Stomach (tissue), 9 donors: ENCODE results near the gene ACAD11. TPM values are rescaled to one million over a fixed set of nuclear protein-coding genes. Genes with fewer than 3 reads are reported as not detected.

Experiments used
- DNase-seq, 2 donors: peaks; one replicate each; pipeline versions ENCODE4 v3.0.0 to v3.0.0-alpha.2; 2013 to 2019
- H3K27ac ChIP-seq, 5 donors: fragments of 200-600 bp in 4 of 5; sonication (generic) in 4 of 5; one replicate each; pipeline ENCODE4 v1.5.1; 2013 to 2019; ENCODE audit warnings: mild to moderate bottlenecking in 1 of 5, moderate library complexity in 1 of 5
- H3K27me3 ChIP-seq, 3 donors: fragments of 200-600 bp; sonication (generic); one replicate each; pipeline ENCODE4 v1.5.1; 2017 to 2019; ENCODE audit warnings: mixed run types in 1 of 3
- H3K36me3 ChIP-seq, 4 donors: fragments of 200-600 bp; sonication (generic); 1 replicate in 3 of 4; 2 replicates in 1 of 4; pipeline ENCODE4 v1.5.1; 2016 to 2019
- H3K4me1 ChIP-seq, 4 donors: fragments of 200-600 bp; sonication (generic); one replicate each; pipeline ENCODE4 v1.5.1; 2016 to 2019
- H3K4me3 ChIP-seq, 4 donors: fragments of 200-600 bp; sonication (generic) in 3 of 4; one replicate each; pipeline ENCODE4 v1.5.1; 2016 to 2019; ENCODE audit warnings: mild to moderate bottlenecking in 1 of 4
- H3K9me3 ChIP-seq, 4 donors: fragments of 200-600 bp; sonication (generic); one replicate each; pipeline ENCODE4 v1.5.1; 2016 to 2019
- EP300 ChIP-seq: sonication (generic); formaldehyde crosslinking; IDR thresholded peaks from one replicate; pipeline ENCODE4 v1.6.1; 2017; ENCODE audit warnings: antibody characterized with exemption
- POLR2A ChIP-seq, 4 donors: fragments of 450-650 bp; IDR thresholded peaks; one replicate each; pipeline ENCODE4 v1.6.1; 2016; ENCODE audit warnings: antibody characterized with exemption in 4 of 4, control low read depth in 2 of 4, mild to moderate bottlenecking in 1 of 4, moderate library complexity in 1 of 4
- POLR2AphosphoS5 ChIP-seq, 3 donors: sonication (generic); formaldehyde crosslinking; IDR thresholded peaks; one replicate each; pipeline ENCODE4 v1.6.1; 2016; ENCODE audit warnings: antibody characterized with exemption in 3 of 3
- WGBS, 5 donors: extraction: QIAGEN DNeasy Blood & Tissue Kit in 3 of 5; methylation state at CpG; one replicate each; pipeline versions ENCODE4 v1.1.5 to v1.1.7; 2013 to 2018; 5-methylcytosine and 5-hydroxymethylcytosine counted together
- intact Hi-C: fragments of 100-400 bp; cut with DNase I; formaldehyde crosslinking; loops from one replicate; pipeline ENCODE4 v1.15.1; 2023; ENCODE audit warnings: low total_unique reads
- polyA plus RNA-seq, 3 donors: library from polyadenylated mRNA; stranded (reverse); fragments of 200-250 nt; gene quantifications; one replicate each; pipeline ENCODE4 v1.2.3, GENCODE V29; 2013
- total RNA-seq, 5 donors: library from RNA; depleted of rRNA; stranded (reverse); fragments of >200 nt; gene quantifications; one replicate each; pipeline versions ENCODE4 v1.1.0 to v1.2.3, GENCODE V29; 2014 to 2016
- TF ChIP-seq, protein P1 (sequence below), 7 experiments: fragments of 450-650 bp in 4 of 7; fragments of 200-600 bp in 3 of 7; sonication (generic) in 3 of 7; IDR thresholded peaks; one replicate each; pipeline ENCODE4 v1.5.1; 2016 to 2019; ENCODE audit warnings: antibody characterized with exemption in 7 of 7, control low read depth in 2 of 7, mild to moderate bottlenecking in 1 of 7
- donor health status: healthy with polysubstance abuse.
- donor health status: Bipolar disorder and iron deficiency.
- donor health status: healthy.

Gene ACAD11
- total and polyA plus RNA-seq, 8 donors, result 2.6 to 137 (median 26.2) TPM

DNA sequence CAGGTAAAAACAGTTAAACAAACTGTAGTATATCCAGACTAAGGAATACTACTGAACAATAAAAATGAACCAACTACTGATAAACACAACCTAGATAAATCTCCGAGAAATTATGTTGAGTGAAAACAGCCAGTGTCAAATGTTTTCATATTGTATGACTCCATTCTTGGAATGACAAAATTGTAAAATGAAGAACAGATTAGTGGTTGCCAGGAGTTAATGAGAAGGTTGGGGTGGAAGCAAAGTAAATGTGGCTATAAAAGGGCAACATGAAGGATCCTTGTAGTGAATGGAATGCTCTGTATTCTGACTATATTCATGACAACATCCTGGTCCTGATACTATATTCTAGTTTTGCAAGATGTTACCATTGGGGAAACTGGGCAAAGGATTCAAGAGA lies 90.0 kb downstream of the ACAD11 start:
- H3K27ac ChIP-seq, result no peak overlapping the region
- 38 to 64% (median 59%) methylated on average over 1 of the region's 1 CpG for WGBS, 5 donors

DNA sequence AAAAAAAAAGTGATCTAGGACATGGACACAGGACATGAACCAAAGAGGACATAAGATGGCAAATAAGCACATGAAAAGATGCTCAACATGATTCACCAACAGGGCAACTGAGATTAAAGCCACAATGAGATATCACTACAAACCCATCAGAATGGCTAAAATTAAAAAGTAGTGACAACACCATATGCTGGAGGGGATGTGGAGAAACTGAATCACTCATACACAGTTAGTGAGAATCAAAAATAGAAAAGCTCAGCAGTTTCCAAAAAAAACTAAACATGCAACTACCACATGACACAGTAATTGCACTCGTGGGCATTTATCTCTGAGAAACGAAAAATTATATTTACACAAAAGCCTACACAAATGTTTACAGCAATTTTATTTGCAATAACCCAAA lies 90.5 kb downstream of the ACAD11 start:
- Histone ChIP-seq H3K27ac (no peak overlapping the region), H3K4me3 (no peak overlapping the region), H3K9me3 (no peaks in the 10 kb centered on the region), H3K4me1 (no peaks in the 10 kb centered on the region), H3K27me3 (no peaks in the 10 kb centered on the region), H3K36me3 (peaks cover 0 to 14% (median 11%) of the 10 kb centered on the region in 4 donors)
- DNase-seq, result no peak
- intact Hi-C loops, result no loop called here
- 9 to 24% (median 18%) methylated on average over 2 of the region's 2 CpGs for WGBS, 5 donors
- TF ChIP-seq POLR2AphosphoS5 (IDR thresholded peaks at IDR 0.05), result no peak
- TF ChIP-seq POLR2A (IDR thresholded peaks at IDR 0.05), result no peak
- TF ChIP-seq, protein P1, sequence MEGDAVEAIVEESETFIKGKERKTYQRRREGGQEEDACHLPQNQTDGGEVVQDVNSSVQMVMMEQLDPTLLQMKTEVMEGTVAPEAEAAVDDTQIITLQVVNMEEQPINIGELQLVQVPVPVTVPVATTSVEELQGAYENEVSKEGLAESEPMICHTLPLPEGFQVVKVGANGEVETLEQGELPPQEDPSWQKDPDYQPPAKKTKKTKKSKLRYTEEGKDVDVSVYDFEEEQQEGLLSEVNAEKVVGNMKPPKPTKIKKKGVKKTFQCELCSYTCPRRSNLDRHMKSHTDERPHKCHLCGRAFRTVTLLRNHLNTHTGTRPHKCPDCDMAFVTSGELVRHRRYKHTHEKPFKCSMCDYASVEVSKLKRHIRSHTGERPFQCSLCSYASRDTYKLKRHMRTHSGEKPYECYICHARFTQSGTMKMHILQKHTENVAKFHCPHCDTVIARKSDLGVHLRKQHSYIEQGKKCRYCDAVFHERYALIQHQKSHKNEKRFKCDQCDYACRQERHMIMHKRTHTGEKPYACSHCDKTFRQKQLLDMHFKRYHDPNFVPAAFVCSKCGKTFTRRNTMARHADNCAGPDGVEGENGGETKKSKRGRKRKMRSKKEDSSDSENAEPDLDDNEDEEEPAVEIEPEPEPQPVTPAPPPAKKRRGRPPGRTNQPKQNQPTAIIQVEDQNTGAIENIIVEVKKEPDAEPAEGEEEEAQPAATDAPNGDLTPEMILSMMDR (IDR thresholded peaks at IDR 0.05), result no peak
- no peak for TF ChIP-seq EP300

More for the DNA sequence above, 90.0 kb downstream of the ACAD11 start:
- intact Hi-C loops, result no loop called here
- peaks cover 0 to 18% (median 13%) of the 10 kb centered on the region in 4 donors for H3K36me3 ChIP-seq
- H3K4me1 ChIP-seq, result no peaks in the 10 kb centered on the region
- TF ChIP-seq EP300, result no peak
- no peak for TF ChIP-seq POLR2A (IDR thresholded peaks at IDR 0.05)
- TF ChIP-seq, protein P1 (IDR thresholded peaks at IDR 0.05), result no peak
- TF ChIP-seq POLR2AphosphoS5 (IDR thresholded peaks at IDR 0.05), result no peak
- H3K4me3 ChIP-seq, result no peak overlapping the region
- no peaks in the 10 kb centered on the region for H3K27me3 ChIP-seq
- H3K9me3 ChIP-seq, result no peaks in the 10 kb centered on the region
- DNase-seq, result no peak

GRCh38 chr3:132568422-132568821 lies 91.2 kb downstream of the ACAD11 start:
- no peaks in the 10 kb centered on the region for H3K27me3 ChIP-seq
- no peak overlapping the region for H3K27ac ChIP-seq
- no peaks in the 10 kb centered on the region for H3K4me1 ChIP-seq
- no peak overlapping the region for H3K4me3 ChIP-seq
- DNase-seq, result no peak
- no peaks in the 10 kb centered on the region for H3K9me3 ChIP-seq
- no peak for TF ChIP-seq POLR2AphosphoS5 (IDR thresholded peaks at IDR 0.05)
- TF ChIP-seq EP300, result no peak
- TF ChIP-seq, protein P1 (IDR thresholded peaks at IDR 0.05), result no peak
- TF ChIP-seq POLR2A (IDR thresholded peaks at IDR 0.05), result no peak
- intact Hi-C loops, result no loop called here
- H3K36me3 ChIP-seq, result peaks cover 0 to 8% (median 7%) of the 10 kb centered on the region in 4 donors
- 72 to 87% (median 81%) methylated on average over 2 of the region's 2 CpGs for WGBS, 5 donors

DNA sequence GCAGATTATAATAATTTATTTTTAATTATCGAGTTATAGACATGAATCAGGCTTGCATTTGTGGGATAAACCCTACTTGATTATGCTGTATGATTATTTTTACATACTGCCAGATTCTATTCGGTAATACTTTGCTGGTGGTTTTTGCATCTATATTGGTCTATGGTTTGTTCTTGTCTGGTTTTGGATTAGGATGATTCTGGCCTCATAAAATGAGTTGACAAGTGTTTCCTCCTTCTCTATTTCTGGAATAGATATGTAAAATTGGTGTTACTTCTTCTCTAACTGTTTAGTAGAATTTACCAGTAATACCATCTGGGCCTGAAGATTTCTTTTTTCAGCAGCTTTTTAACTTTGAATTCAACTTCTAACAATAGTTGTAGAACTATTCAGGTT lies 95.5 kb downstream of the ACAD11 start:
- Histone ChIP-seq H3K4me1 (no peaks in the 10 kb centered on the region), H3K27me3 (no peaks in the 10 kb centered on the region), H3K27ac (no peak overlapping the region), H3K9me3 (no peaks in the 10 kb centered on the region), H3K4me3 (no peak overlapping the region), H3K36me3 (peaks cover 0 to 28% (median 22%) of the 10 kb centered on the region in 4 donors)
- 89 to 95% (median 93%) methylated on average over 2 of the region's 2 CpGs for WGBS, 5 donors
- TF ChIP-seq POLR2AphosphoS5 (IDR thresholded peaks at IDR 0.05) (no peak), EP300 (no peak), POLR2A (IDR thresholded peaks at IDR 0.05) (no peak)
- TF ChIP-seq, protein P1 (IDR thresholded peaks at IDR 0.05), result no peak
- DNase-seq, result no peak
- intact Hi-C loops, result no loop called here
